ENCODE data around the gene SLC39A1.

DNA sequence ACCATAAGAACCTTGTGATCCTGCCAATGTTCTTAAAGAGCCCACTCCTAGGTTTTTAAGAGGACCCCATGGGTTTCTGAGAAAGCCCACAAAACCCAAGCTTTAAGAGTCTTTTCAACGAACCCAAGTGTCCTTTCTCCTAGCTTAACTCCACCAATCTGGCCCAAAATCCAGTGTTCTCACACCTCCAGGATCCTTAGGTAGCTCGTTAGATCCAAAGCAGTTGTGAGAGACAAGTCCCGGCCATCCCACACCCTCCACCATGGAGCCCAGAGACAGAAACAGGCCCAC, 18.6 kb downstream of the SLC39A1 start:
- TF ChIP-seq, protein P1, sequence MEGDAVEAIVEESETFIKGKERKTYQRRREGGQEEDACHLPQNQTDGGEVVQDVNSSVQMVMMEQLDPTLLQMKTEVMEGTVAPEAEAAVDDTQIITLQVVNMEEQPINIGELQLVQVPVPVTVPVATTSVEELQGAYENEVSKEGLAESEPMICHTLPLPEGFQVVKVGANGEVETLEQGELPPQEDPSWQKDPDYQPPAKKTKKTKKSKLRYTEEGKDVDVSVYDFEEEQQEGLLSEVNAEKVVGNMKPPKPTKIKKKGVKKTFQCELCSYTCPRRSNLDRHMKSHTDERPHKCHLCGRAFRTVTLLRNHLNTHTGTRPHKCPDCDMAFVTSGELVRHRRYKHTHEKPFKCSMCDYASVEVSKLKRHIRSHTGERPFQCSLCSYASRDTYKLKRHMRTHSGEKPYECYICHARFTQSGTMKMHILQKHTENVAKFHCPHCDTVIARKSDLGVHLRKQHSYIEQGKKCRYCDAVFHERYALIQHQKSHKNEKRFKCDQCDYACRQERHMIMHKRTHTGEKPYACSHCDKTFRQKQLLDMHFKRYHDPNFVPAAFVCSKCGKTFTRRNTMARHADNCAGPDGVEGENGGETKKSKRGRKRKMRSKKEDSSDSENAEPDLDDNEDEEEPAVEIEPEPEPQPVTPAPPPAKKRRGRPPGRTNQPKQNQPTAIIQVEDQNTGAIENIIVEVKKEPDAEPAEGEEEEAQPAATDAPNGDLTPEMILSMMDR (IDR thresholded peaks at IDR 0.05), result no peak
- TF ChIP-seq ZC3H11A (IDR thresholded peaks at IDR 0.05) (no peak), JUN (IDR thresholded peaks at IDR 0.05) (no peak), EHF (CRISPR knock-in tag; IDR thresholded peaks at IDR 0.05) (no peak), EP300 (IDR thresholded peaks at IDR 0.05) (no peak)
- TF ChIP-seq, protein P2, sequence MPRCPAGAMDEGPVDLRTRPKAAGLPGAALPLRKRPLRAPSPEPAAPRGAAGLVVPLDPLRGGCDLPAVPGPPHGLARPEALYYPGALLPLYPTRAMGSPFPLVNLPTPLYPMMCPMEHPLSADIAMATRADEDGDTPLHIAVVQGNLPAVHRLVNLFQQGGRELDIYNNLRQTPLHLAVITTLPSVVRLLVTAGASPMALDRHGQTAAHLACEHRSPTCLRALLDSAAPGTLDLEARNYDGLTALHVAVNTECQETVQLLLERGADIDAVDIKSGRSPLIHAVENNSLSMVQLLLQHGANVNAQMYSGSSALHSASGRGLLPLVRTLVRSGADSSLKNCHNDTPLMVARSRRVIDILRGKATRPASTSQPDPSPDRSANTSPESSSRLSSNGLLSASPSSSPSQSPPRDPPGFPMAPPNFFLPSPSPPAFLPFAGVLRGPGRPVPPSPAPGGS (IDR thresholded peaks at IDR 0.05), result no peak

Measured in A549 (cell line).